Measurements from ENCODE around the gene TMA7B. TPM values are rescaled to one million over a fixed set of nuclear protein-coding genes. Genes with fewer than 3 reads are reported as not detected.

The TMA7B gene
- total RNA-seq, 2 experiments from 2014 or later, result 1.0 to 1.3 TPM

GRCh38 chr22:40007853-40008710 lies 47.9 kb downstream of the TMA7B start:
- DNase-seq, result no peak
- Mint-ChIP-seq H3K4me1 (peaks cover 18% of the 10 kb centered on the region), H3K27me3 (peaks cover 11% of the 10 kb centered on the region), H3K9me3 (no peaks in the 10 kb centered on the region), H3K36me3 (no peaks in the 10 kb centered on the region), H3K4me3 (no peak overlapping the region), H3K27ac (no peak overlapping the region)

- H3K4me1 Mint-ChIP-seq, result peaks cover 18% of the 10 kb centered on the region
- no peaks in the 10 kb centered on the region for H3K36me3 Mint-ChIP-seq
- H3K9me3 Mint-ChIP-seq, result no peaks in the 10 kb centered on the region
- no peak overlapping the region for H3K27ac Mint-ChIP-seq
- DNase-seq, result no peak
- no peak overlapping the region for H3K4me3 Mint-ChIP-seq
- H3K27me3 Mint-ChIP-seq, result peaks cover 11% of the 10 kb centered on the region
These were observed 48.6 kb downstream of the TMA7B start for GRCh38 chr22:40008726-40009291.

- Mint-ChIP-seq H3K9me3 (no peaks in the 10 kb centered on the region), H3K4me3 (peak overlapping the region; percentile 67), H3K4me1 (peaks cover 18% of the 10 kb centered on the region), H3K27ac (peak overlapping the region; percentile 70), H3K36me3 (no peaks in the 10 kb centered on the region), H3K27me3 (peaks cover 11% of the 10 kb centered on the region)
- no peak for DNase-seq
These were observed 49.1 kb downstream of the TMA7B start for GRCh38 chr22:40009292-40009774.

GRCh38 chr22:40009951-40010671 lies 49.9 kb downstream of the TMA7B start:
- Mint-ChIP-seq H3K9me3 (no peaks in the 10 kb centered on the region), H3K27ac (peak overlapping the region; percentile 70), H3K36me3 (no peaks in the 10 kb centered on the region), H3K27me3 (peaks cover 11% of the 10 kb centered on the region), H3K4me3 (peak overlapping the region; percentile 67), H3K4me1 (peaks cover 18% of the 10 kb centered on the region)
- peak; percentile 39 for DNase-seq

- Mint-ChIP-seq H3K9me3 (no peaks in the 10 kb centered on the region), H3K36me3 (no peaks in the 10 kb centered on the region), H3K27me3 (peaks cover 11% of the 10 kb centered on the region), H3K4me1 (peaks cover 18% of the 10 kb centered on the region), H3K27ac (no peak overlapping the region), H3K4me3 (no peak overlapping the region)
- DNase-seq, result no peak
These were observed 50.5 kb downstream of the TMA7B start for GRCh38 chr22:40010746-40011145.

Other genes starting within 250 kb of the TMA7B start
- gene ENTHD1, start 66.6 kb upstream of the TMA7B start, total RNA-seq, result under 1 TPM; 0.20 to 0.39 TPM
- gene GRAP2, start 59.3 kb upstream of the TMA7B start, total RNA-seq, result 10 to 100 TPM; 65.2 to 65.5 TPM
- 1 to 10 TPM; 3.4 to 3.6 TPM for gene FAM83F, start 34.6 kb downstream of the TMA7B start, total RNA-seq
- gene TNRC6B, start 217.5 kb downstream of the TMA7B start, total RNA-seq, result 10 to 100 TPM; 35.9 to 37.5 TPM

Measured in activated naive CD8-positive, alpha-beta T cell treated with anti-CD3 and anti-CD28 coated beads for 36 hours (primary cell).